IPS DF 6.9 (cell line): Measurements from ENCODE around the gene STN1.

Experiments used
- DNase-seq: peaks from one replicate; pipeline ENCODE4 v3.0.0-alpha.2; 2013; ENCODE audit warnings: low read depth, low spot score
- H3K27ac ChIP-seq: one replicate; pipeline ENCODE4 v1.5.1; 2013; ENCODE audit warnings: low read length, control low read depth
- H3K27me3 ChIP-seq: 2 replicates; pipeline ENCODE4 v1.6.1; 2013; ENCODE audit warnings: mild to moderate bottlenecking, low read length; ENCODE audit not compliant: control insufficient read depth, insufficient read depth
- H3K36me3 ChIP-seq: 2 replicates; pipeline ENCODE4 v1.6.1; 2013; ENCODE audit warnings: low read length; ENCODE audit not compliant: control insufficient read depth, insufficient read depth
- H3K4me1 ChIP-seq: 2 replicates; pipeline ENCODE4 v1.6.1; 2013; ENCODE audit warnings: low read length; ENCODE audit not compliant: control insufficient read depth, insufficient read depth
- H3K4me3 ChIP-seq: 2 replicates; pipeline ENCODE4 v1.5.1; 2013; ENCODE audit warnings: mild to moderate bottlenecking, low read length
- H3K9me3 ChIP-seq: 2 replicates; pipeline ENCODE4 v1.6.1; 2013; ENCODE audit warnings: low read length, inconsistent platforms; ENCODE audit not compliant: control insufficient read depth, insufficient read depth
- WGBS: extraction: QIAGEN DNeasy Blood & Tissue Kit; methylation state at CpG from one replicate; pipeline ENCODE4 v1.1.7; 2013; ENCODE audit warnings: mixed read lengths, missing lambda C conversion rate; ENCODE audit not compliant: insufficient read length, insufficient coverage; 5-methylcytosine and 5-hydroxymethylcytosine counted together

The STN1 gene, protein sequence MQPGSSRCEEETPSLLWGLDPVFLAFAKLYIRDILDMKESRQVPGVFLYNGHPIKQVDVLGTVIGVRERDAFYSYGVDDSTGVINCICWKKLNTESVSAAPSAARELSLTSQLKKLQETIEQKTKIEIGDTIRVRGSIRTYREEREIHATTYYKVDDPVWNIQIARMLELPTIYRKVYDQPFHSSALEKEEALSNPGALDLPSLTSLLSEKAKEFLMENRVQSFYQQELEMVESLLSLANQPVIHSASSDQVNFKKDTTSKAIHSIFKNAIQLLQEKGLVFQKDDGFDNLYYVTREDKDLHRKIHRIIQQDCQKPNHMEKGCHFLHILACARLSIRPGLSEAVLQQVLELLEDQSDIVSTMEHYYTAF

DNA sequence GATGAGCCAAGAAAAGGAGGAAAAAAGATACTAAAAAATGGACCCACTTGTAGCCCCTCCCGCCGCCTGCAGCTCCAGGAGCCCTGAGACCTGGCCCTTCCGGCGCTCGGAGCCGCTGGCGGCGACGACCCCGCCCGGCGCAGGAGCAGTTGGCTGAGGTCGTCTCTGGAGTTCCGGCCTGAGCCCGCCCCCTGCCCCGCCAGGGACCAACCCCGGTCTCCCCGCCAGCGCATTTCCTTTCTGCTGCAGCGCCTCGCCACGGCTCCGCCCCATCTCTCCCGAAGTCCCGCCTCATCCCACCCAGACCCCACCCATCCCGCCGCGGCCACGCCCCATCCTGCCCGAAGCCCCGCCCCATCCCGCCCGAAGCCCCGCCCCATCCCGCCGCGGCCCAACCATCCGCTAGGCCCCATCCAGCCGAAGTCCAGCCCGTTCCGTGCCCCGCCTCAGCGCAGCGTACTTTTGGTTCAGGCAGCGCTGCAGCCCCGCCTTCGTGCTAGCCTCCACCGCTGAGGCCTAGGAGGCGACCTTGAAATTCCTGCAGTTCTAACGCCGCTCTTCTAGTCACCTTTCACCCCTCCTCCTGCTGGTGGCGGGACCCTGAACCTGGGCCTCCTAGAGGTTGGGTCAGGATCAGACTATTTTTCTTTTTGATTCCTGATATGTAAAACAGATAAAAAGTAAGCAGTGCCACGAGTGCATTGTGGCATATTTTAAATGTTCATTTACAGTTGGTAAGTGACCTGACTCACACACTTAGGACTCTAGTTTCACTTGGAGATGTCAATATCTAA, at the start of gene STN1:
STN1 (minus strand) TSS at position 132 of the 794 bp plus-strand sequence. CDS start 590 bp downstream, outside the sequence.
- Histone ChIP-seq H3K4me3 (peak within 1 kb of the TSS; percentile 78; the same call in 1 of the 2 replicates), H3K4me1 (peaks cover 5% of the 10 kb centered on the region; the same call in 1 of the 2 replicates), H3K9me3 (no peaks in the 10 kb centered on the region), H3K27me3 (no peaks in the 10 kb centered on the region), H3K36me3 (no peaks in the 10 kb centered on the region), H3K27ac (no peak within 1 kb of the TSS)
- WGBS, result no CpG with 5 or more reads among the region's 53 CpGs
- peak; percentile 94 for DNase-seq

GRCh38 chr10:103967448-103968071, 49.6 kb upstream of the STN1 start:
- no peak for DNase-seq

GRCh38 chr10:103966671-103967447, 48.9 kb upstream of the STN1 start, which contains the start of gene SLK:
Gene SLK (plus strand): TSS chr10:103967140. CDS start chr10:103967746, 606 bp downstream.
- H3K4me3 ChIP-seq, result peak within 1 kb of the TSS; percentile 62; the same call in 1 of the 2 replicates
- H3K36me3 ChIP-seq, result no peaks in the 10 kb centered on the region
- no peaks in the 10 kb centered on the region for H3K4me1 ChIP-seq
- H3K27ac ChIP-seq, result no peak within 1 kb of the TSS
- no peaks in the 10 kb centered on the region for H3K9me3 ChIP-seq
- no CpG with 5 or more reads among the region's 92 CpGs for WGBS
- DNase-seq, result no peak
- no peaks in the 10 kb centered on the region for H3K27me3 ChIP-seq

More at GRCh38 chr10:103967448-103968071, 49.6 kb upstream of the STN1 start:
- H3K4me1 ChIP-seq, result no peaks in the 10 kb centered on the region
- peak overlapping the region; percentile 62; the same call in 1 of the 2 replicates for H3K4me3 ChIP-seq
- no peak overlapping the region for H3K27ac ChIP-seq
- no peaks in the 10 kb centered on the region for H3K36me3 ChIP-seq
- H3K9me3 ChIP-seq, result no peaks in the 10 kb centered on the region
- H3K27me3 ChIP-seq, result no peaks in the 10 kb centered on the region
- no CpG with 5 or more reads among the region's 55 CpGs for WGBS

DNA sequence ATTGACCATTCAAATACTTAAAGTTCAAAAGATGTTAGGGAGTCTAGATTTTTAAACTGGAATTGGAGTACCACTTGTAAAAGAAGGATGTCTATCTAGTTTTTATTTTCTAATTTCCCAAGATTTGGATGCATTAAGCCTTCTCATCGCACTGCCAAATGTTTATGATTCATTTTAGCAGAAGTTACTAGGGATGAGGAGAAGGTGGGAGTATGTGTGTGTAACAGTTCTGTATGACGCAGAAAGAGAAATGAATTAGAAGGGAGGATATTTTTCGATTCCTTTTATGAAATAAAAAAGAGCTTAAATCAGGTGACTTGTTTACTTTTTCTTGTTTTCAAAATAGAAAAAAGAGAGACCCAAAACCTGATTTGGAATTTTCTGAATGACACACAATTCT, 42.1 kb upstream of the STN1 start:
- H3K36me3 ChIP-seq, result no peaks in the 10 kb centered on the region
- 100% methylated on average over 2 of the region's 3 CpGs for WGBS

GRCh38 chr10:103958996-103959395, 41.0 kb upstream of the STN1 start:
- no peak overlapping the region for H3K4me3 ChIP-seq
- no peaks in the 10 kb centered on the region for H3K36me3 ChIP-seq
- WGBS, result no CpG with 5 or more reads among the region's 2 CpGs
- H3K27ac ChIP-seq, result no peak overlapping the region
- no peaks in the 10 kb centered on the region for H3K4me1 ChIP-seq
- no peaks in the 10 kb centered on the region for H3K9me3 ChIP-seq
- no peak for DNase-seq
- no peaks in the 10 kb centered on the region for H3K27me3 ChIP-seq

More for the DNA sequence above, 42.1 kb upstream of the STN1 start:
- no peak overlapping the region for H3K4me3 ChIP-seq
- no peak for DNase-seq
- no peak overlapping the region for H3K27ac ChIP-seq
- H3K27me3 ChIP-seq, result no peaks in the 10 kb centered on the region
- no peaks in the 10 kb centered on the region for H3K9me3 ChIP-seq
- H3K4me1 ChIP-seq, result no peaks in the 10 kb centered on the region

DNA sequence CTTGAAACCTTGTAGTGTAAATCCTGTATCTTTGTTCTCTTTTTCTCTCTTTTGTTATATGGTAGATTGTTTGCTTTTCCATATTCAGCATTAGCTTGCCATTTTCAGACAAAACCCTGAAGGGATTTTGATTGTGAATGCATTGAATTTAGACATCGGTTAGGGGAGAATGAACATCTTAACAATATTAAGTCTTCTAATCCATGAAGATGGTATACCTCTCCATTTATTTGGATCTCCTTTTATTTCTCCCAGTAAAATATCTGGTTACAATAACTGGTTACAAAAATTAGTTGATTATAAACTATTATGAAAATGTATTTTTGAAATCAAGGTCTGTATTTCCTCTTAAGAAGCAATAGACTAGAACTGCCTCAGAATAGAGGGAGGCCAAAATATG, 36.6 kb upstream of the STN1 start:
- Histone ChIP-seq H3K36me3 (no peaks in the 10 kb centered on the region), H3K27ac (no peak overlapping the region), H3K4me1 (no peaks in the 10 kb centered on the region), H3K9me3 (no peaks in the 10 kb centered on the region), H3K4me3 (no peak overlapping the region), H3K27me3 (no peaks in the 10 kb centered on the region)
- WGBS, result no CpG with 5 or more reads among the region's 1 CpG
- DNase-seq, result no peak

DNA sequence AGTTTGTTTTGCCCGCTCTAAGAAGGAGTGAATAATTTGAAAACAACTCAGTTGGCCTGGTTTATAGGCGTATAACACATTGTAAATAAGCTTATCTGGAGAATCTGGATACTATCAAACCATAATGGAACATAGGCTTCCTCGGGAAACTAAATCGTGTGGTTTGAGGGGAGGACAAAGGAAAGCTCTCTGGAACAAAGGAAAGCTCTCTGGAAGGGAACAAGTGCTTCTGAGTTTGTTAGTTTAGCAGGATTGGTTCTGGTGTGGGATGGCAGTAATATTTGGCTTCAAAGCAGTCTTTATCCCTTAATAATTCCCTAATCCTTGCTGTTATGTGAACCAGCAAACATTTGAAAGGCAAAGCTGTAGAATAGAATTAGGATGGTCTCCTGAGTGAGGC, 34.0 kb upstream of the STN1 start:
- no peak overlapping the region for H3K27ac ChIP-seq
- no peaks in the 10 kb centered on the region for H3K9me3 ChIP-seq
- H3K36me3 ChIP-seq, result no peaks in the 10 kb centered on the region
- H3K4me1 ChIP-seq, result no peaks in the 10 kb centered on the region
- WGBS, result no CpG with 5 or more reads among the region's 4 CpGs
- no peak overlapping the region for H3K4me3 ChIP-seq
- no peak for DNase-seq
- H3K27me3 ChIP-seq, result no peaks in the 10 kb centered on the region

GRCh38 chr10:103951183-103951582, 33.2 kb upstream of the STN1 start:
- no peak for DNase-seq
- Histone ChIP-seq H3K4me1 (no peaks in the 10 kb centered on the region), H3K9me3 (no peaks in the 10 kb centered on the region), H3K36me3 (no peaks in the 10 kb centered on the region), H3K27ac (no peak overlapping the region), H3K27me3 (no peaks in the 10 kb centered on the region), H3K4me3 (no peak overlapping the region)
- no CpG with 5 or more reads among the region's 2 CpGs for WGBS

GRCh38 chr10:103949728-103950127, 31.7 kb upstream of the STN1 start:
- H3K27me3 ChIP-seq, result no peaks in the 10 kb centered on the region
- H3K27ac ChIP-seq, result no peak overlapping the region
- no peak for DNase-seq
- H3K4me3 ChIP-seq, result no peak overlapping the region
- WGBS, result no CpG with 5 or more reads among the region's 4 CpGs
- H3K36me3 ChIP-seq, result no peaks in the 10 kb centered on the region
- no peaks in the 10 kb centered on the region for H3K4me1 ChIP-seq
- H3K9me3 ChIP-seq, result no peaks in the 10 kb centered on the region
